GM19025 (cell line): ENCODE data around the gene HMX2.
"Not testable (repeated sequence)": the region's sequence is repeated elsewhere in the genome, so short reads cannot be mapped to it uniquely, and the experiment has no call there.

Source experiments
- ATAC-seq: cut with Tn5 transposase; IDR thresholded peaks from one replicate; pipeline ENCODE4 v1.9.1; 2021; ENCODE audit warnings: mild to moderate bottlenecking, low read depth, moderate library complexity; ENCODE audit not compliant: unreplicated experiment

Gene HMX2

GRCh38 chr10:123150271-123150985, 2.5 kb downstream of the HMX2 start:
- ATAC-seq: no peak

GRCh38 chr10:123150986-123151736, 3.2 kb downstream of the HMX2 start:
- no peak for ATAC-seq

- ATAC-seq: no peak
Measured at GRCh38 chr10:123151737-123152135, 3.8 kb downstream of the HMX2 start.

GRCh38 chr10:123153486-123154091, 5.7 kb downstream of the HMX2 start:
- no peak for ATAC-seq

GRCh38 chr10:123154092-123154710, 6.3 kb downstream of the HMX2 start, which contains the start of gene BUB3:
TSS of gene BUB3 (plus strand) at chr10:123154402. CDS start at chr10:123154918, 516 bp downstream.
- ATAC-seq: peak; percentile 91

- ATAC-seq: peak; percentile 41
Measured at GRCh38 chr10:123154711-123155505, 7.0 kb downstream of the HMX2 start.

- ATAC-seq: no peak
Measured at GRCh38 chr10:123156078-123156477, 8.1 kb downstream of the HMX2 start.

GRCh38 chr10:123157210-123157609, 9.3 kb downstream of the HMX2 start:
- ATAC-seq: no peak

- ATAC-seq: no peak
Measured at GRCh38 chr10:123158682-123159081, 10.7 kb downstream of the HMX2 start.

- no peak for ATAC-seq
Measured at GRCh38 chr10:123160311-123160980, 12.5 kb downstream of the HMX2 start.

GRCh38 chr10:123164319-123164718, 16.4 kb downstream of the HMX2 start:
- ATAC-seq: no peak

- ATAC-seq: no peak
Measured at GRCh38 chr10:123165445-123166072, 17.6 kb downstream of the HMX2 start.

GRCh38 chr10:123166618-123167017, 18.7 kb downstream of the HMX2 start:
- ATAC-seq: no peak

- no peak for ATAC-seq
Measured at GRCh38 chr10:123170961-123171360, 23.0 kb downstream of the HMX2 start.

- not testable (repeated sequence) for ATAC-seq
Measured at GRCh38 chr10:123171616-123172015, 23.7 kb downstream of the HMX2 start.

- no peak for ATAC-seq
Measured at GRCh38 chr10:123175389-123176387, 27.8 kb downstream of the HMX2 start.

GRCh38 chr10:123178390-123178789, 30.5 kb downstream of the HMX2 start:
- not testable (repeated sequence) for ATAC-seq
